HG03457 (cell line): ENCODE measurements around the gene SLC2A9.
"Not testable (repeated sequence)": the region's sequence is repeated elsewhere in the genome, so short reads cannot be mapped to it uniquely, and the experiment has no call there.

Source experiments
- ATAC-seq: cut with Tn5 transposase; IDR thresholded peaks from one replicate; pipeline ENCODE4 v1.9.1; 2021; ENCODE audit warnings: moderate number of reproducible peaks; ENCODE audit not compliant: unreplicated experiment

SLC2A9 gene

GRCh38 chr4:9847968-9848748 lies 173.1 kb downstream of the SLC2A9 start:
- ATAC-seq = no peak

GRCh38 chr4:9845791-9846493 lies 175.4 kb downstream of the SLC2A9 start:
- ATAC-seq = no peak

- no peak for ATAC-seq
These were observed 180.2 kb downstream of the SLC2A9 start for GRCh38 chr4:9841072-9841471.

DNA sequence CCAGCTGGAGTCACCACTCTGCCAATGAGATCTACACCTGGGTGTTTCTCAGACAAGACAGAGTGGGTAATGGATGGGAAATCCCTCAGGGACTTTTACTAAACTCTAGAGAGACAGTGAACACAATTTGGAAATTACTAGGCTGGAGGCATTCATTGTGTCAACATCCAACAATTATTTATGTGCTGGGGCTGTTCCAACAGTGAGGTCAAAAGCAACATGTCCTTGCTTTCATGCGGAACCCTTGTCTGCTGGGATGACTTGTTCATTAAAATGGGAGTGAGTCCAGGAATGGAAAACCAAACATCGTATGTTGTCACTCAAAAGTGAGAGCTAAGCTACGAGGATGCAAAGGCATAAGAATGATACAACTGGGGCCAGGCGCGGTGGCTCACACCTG lies 185.9 kb downstream of the SLC2A9 start:
- no peak for ATAC-seq

DNA sequence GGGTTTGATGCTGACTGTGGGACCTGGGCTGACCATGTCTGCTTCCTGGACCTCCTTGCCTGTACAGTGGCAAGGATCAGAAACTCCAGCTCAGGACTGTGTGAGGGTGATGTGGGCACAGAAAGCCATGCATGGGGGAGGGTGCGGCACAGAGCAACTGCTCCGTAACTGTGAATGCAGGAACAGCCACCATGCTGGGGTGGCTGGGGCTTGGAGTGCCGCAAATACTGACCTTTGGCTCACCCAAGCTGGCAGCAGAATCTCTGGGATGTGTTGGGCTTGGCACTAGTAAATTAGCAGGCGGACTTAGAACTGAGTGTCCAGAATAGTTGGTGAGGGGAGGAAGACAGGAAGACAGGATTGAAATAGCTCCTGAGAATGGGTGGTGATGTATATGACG lies 187.9 kb downstream of the SLC2A9 start:
- ATAC-seq = no peak

- no peak for ATAC-seq
These were observed 188.7 kb downstream of the SLC2A9 start for GRCh38 chr4:9832640-9833039.

DNA sequence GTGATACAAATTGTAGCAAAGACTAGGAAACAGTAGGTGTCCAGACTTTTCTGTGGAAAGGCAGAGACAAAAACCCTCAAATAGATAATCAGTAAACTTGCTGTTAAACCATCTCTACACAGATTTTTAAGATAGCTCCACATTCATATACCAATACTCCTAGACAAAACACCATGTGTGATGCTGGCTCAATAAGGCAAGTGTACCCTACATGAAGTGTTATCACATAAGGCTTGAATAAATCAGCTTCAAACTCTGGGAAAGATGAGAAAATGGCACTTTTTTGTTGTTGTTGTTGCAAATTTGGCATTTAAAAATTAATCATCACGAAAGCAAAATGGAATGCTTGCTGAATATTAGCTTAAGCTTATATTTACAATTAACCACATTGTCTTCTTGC lies 194.7 kb downstream of the SLC2A9 start:
- ATAC-seq = no peak

- ATAC-seq = no peak
These were observed 196.2 kb downstream of the SLC2A9 start for GRCh38 chr4:9825049-9825448.

DNA sequence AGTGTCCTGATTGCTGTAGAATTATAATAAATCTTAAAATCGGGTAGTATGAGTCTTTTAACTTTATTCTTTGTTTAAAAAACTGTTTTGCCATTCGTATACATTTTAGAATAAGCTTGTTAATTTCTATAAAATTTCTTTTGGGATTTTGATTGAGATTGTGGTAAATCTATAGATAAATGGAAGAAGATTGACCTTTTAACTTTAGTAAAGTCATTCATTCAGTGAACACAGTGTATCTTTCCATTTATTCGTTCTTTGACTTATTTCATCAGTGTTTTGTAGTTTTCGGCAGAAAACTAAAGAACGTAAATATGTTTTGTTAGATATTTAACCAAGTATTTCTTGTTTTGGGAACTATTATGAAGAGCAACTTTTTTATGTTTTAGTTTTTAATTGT lies 201.0 kb downstream of the SLC2A9 start:
- no peak for ATAC-seq

- ATAC-seq = no peak
These were observed 205.0 kb downstream of the SLC2A9 start for GRCh38 chr4:9816285-9816684.

GRCh38 chr4:9812501-9813340 lies 208.6 kb downstream of the SLC2A9 start:
- peak; percentile 93 for ATAC-seq

DNA sequence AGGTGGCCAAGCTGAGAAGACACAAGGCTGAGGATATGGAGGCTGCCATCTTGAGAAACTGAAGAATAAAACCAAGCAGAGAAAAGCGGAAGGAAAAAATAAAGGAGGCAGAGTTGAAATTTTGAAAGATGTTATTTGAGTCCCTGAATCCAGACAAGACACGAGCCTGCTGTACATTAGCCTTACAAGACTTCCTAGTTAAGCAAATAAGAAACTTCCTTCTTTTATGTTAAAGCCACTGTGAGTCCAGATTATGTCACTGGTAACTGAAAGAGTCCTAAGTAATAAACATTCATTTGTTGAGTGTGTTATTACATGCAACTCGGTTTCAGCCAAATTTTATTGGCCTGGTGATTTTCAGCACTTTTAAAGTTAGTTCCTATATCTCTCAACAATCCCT lies 209.5 kb downstream of the SLC2A9 start:
- no peak for ATAC-seq

DNA sequence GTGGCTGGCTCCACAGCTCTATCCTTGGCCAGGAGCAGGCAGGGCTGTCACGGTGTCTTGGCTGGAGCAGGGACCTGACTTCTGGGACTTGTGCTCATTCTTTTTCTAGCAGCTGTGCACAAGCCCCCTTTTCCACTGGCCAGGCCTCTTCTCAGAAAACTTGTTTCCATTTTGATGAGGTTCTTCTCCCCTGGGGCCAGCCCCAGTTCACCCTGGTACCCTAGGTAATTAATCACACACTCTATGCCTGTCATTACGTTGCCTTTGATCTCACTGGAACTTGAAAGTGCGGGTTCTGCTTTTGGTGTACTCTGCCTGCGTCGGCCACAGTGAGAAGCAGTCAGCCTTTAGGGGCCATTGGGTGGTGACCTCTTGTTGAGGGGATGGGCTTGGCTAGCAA lies 213.2 kb downstream of the SLC2A9 start:
- ATAC-seq = no peak

- no peak for ATAC-seq
These were observed 216.4 kb downstream of the SLC2A9 start for GRCh38 chr4:9804918-9805317.

- no peak for ATAC-seq
These were observed 220.4 kb downstream of the SLC2A9 start for GRCh38 chr4:9800848-9801247.

- ATAC-seq = not testable (repeated sequence)
These were observed 224.7 kb downstream of the SLC2A9 start for GRCh38 chr4:9796641-9797040.

GRCh38 chr4:9792381-9792780 lies 228.9 kb downstream of the SLC2A9 start:
- no peak for ATAC-seq

- ATAC-seq = not testable (repeated sequence)
These were observed 235.4 kb downstream of the SLC2A9 start for GRCh38 chr4:9785891-9786290.

GRCh38 chr4:9782136-9782436 lies 239.2 kb downstream of the SLC2A9 start:
- ATAC-seq = no peak

- no peak for ATAC-seq
These were observed 239.8 kb downstream of the SLC2A9 start, which contains the start of gene DRD5 for GRCh38 chr4:9781343-9782135. DRD5 (plus strand) TSS chr4:9781634; CDS start chr4:9782030, 396 bp downstream.
